HepG2 (cell line): ENCODE results near the gene CATSPERD. TPM values are rescaled to one million over a fixed set of nuclear protein-coding genes. Genes with fewer than 3 reads are reported as not detected.

Experiments used
- CHD2 ChIP-seq: IDR thresholded peaks from 2 replicates; pipeline ENCODE4 v1.6.1; 2011; ENCODE audit warnings: low read depth, low read length, improper control_type of control experiment
- ELF3 ChIP-seq: IDR thresholded peaks from 2 replicates; pipeline ENCODE4 v1.6.1; 2016; ENCODE audit warnings: missing genetic modification reagents, missing compliant biosample characterization
- KLF15 ChIP-seq: sonication (generic); formaldehyde crosslinking; IDR thresholded peaks from 2 replicates; pipeline ENCODE4 v1.8.1; 2023; ENCODE audit warnings: borderline replicate concordance, mild to moderate bottlenecking, inconsistent platforms, missing genetic modification reagents, mixed read lengths
- NONO ChIP-seq, 2 experiments: fragments of 450-650 bp in 1 of 2; sonication (generic) in 1 of 2; formaldehyde crosslinking in 1 of 2; IDR thresholded peaks in 1 of 2; conservative IDR thresholded peaks in 1 of 2; 2 replicates each; pipeline versions ENCODE4 v1.6.1 to v1.8.0; 2017 to 2022; ENCODE audit warnings: mild to moderate bottlenecking in 1 of 2, missing genetic modification reagents in 1 of 2, moderate library complexity in 1 of 2
- SPEN ChIP-seq: sonication (generic); formaldehyde crosslinking; IDR thresholded peaks from 2 replicates; pipeline ENCODE4 v1.5.1; 2020; ENCODE audit warnings: low read depth, mild to moderate bottlenecking, missing genetic modification reagents
- TBX3 ChIP-seq: fragments of 450-650 bp; IDR thresholded peaks from 2 replicates; pipeline ENCODE4 v1.6.1; 2017; ENCODE audit warnings: antibody characterized with exemption, mild to moderate bottlenecking, inconsistent platforms, borderline replicate concordance
- ZFYVE20 ChIP-seq: sonication (generic); formaldehyde crosslinking; IDR thresholded peaks from 2 replicates; pipeline ENCODE4 v1.8.0; 2023; ENCODE audit warnings: low read depth, mild to moderate bottlenecking, moderate library complexity, missing genetic modification reagents, borderline replicate concordance
- ZNF138 ChIP-seq: sonication (generic); formaldehyde crosslinking; IDR thresholded peaks from 2 replicates; pipeline ENCODE4 v1.5.0; 2020; ENCODE audit warnings: mild to moderate bottlenecking, low read depth, missing genetic modification reagents
- polyA plus RNA-seq, 8 experiments: library from polyadenylated mRNA; depleted of rRNA in 3 of 8; stranded (reverse) in 7 of 8; unstranded in 1 of 8; fragments of >200 nt; fragmentation: Illumina TruSeq in 4 of 8; extraction: Trizol in 4 of 8; gene quantifications; 2 replicates each; pipeline versions ENCODE4 v1.2.1 to v1.2.3, GENCODE V29; 2011 to 2016; ENCODE audit warnings: low read depth in 4 of 8, missing spikeins in 1 of 8, mixed read lengths in 1 of 8; ENCODE audit not compliant: insufficient read depth in 1 of 8
- total RNA-seq, 5 experiments: library from RNA; depleted of rRNA; stranded (reverse); fragments of >200 nt; fragmentation: Illumina TruSeq; extraction: Trizol; gene quantifications; 2 replicates each; pipeline ENCODE4 v1.2.3, GENCODE V29; 2016; ENCODE audit warnings: low read depth in 1 of 5
- TF ChIP-seq, protein P1 (sequence below): sonication (generic); formaldehyde crosslinking; IDR thresholded peaks from 2 replicates; pipeline ENCODE4 v1.5.1; 2020; ENCODE audit warnings: missing genetic modification reagents, mild to moderate bottlenecking, borderline replicate concordance
- TF ChIP-seq, protein P2 (sequence below): sonication (generic); formaldehyde crosslinking; IDR thresholded peaks from 2 replicates; pipeline ENCODE4 v1.4.0; 2020; ENCODE audit warnings: missing genetic modification reagents
- TF ChIP-seq, protein P3 (sequence below): IDR thresholded peaks from 2 replicates; pipeline ENCODE4 v1.6.1; 2016; ENCODE audit warnings: missing compliant biosample characterization, missing genetic modification reagents, borderline replicate concordance
- TF ChIP-seq, protein P4 (sequence below): sonication (generic); formaldehyde crosslinking; IDR thresholded peaks from 2 replicates; pipeline ENCODE4 v1.5.1; 2020; ENCODE audit warnings: mild to moderate bottlenecking, missing genetic modification reagents, borderline replicate concordance
- TF ChIP-seq, protein P5 (sequence below): sonication (generic); formaldehyde crosslinking; IDR thresholded peaks from 2 replicates; pipeline ENCODE4 v1.4.0; 2020; ENCODE audit warnings: missing genetic modification reagents, borderline replicate concordance
- TF ChIP-seq, protein P6 (sequence below): sonication (generic); formaldehyde crosslinking; IDR thresholded peaks from 2 replicates; pipeline ENCODE4 v1.9.0; 2021; ENCODE audit warnings: missing genetic modification reagents, borderline replicate concordance

Gene CATSPERD
- total and polyA plus RNA-seq, 2 of the 13 experiments (the other 11 are each of a cell fraction or from before 2014, with no cell fraction given), result 0.04 TPM; not detected in 1

DNA sequence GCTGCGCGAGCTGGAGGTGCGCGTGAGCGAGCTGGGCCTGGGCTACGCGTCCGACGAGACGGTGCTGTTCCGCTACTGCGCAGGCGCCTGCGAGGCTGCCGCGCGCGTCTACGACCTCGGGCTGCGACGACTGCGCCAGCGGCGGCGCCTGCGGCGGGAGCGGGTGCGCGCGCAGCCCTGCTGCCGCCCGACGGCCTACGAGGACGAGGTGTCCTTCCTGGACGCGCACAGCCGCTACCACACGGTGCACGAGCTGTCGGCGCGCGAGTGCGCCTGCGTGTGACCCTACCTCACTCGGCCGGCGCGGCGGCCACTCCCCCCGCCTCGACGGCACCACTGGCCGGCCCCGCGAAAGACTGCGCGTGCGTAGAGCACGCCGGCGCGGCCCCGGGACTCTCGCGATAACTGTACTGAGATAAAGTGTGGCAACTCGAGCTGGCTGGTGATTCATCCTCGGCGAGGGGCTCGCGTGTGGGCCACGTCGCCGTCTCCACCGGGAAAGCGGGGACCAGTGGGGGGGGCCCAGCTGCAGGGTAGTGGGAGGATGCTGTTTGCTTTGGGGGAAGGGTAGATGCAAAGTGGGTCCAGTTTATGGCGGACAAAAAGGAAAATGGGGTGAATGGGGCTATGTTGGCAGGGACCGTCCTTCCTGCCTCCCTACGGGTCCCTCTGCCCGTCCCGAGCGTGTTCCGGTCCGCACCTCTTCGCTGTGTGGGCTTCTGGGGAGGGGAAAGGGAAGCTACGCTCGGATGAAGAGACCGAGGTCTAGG is 107.6 kb downstream of the CATSPERD start (continued):
- TF ChIP-seq, protein P1, sequence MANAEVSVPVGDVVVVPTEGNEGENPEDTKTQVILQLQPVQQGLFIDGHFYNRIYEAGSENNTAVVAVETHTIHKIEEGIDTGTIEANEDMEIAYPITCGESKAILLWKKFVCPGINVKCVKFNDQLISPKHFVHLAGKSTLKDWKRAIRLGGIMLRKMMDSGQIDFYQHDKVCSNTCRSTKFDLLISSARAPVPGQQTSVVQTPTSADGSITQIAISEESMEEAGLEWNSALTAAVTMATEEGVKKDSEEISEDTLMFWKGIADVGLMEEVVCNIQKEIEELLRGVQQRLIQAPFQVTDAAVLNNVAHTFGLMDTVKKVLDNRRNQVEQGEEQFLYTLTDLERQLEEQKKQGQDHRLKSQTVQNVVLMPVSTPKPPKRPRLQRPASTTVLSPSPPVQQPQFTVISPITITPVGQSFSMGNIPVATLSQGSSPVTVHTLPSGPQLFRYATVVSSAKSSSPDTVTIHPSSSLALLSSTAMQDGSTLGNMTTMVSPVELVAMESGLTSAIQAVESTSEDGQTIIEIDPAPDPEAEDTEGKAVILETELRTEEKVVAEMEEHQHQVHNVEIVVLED (CRISPR knock-in tag), result peak; percentile 91
- TF ChIP-seq KLF15 (0 out of 2 replicates have a peak, but pooled peaks have one; percentile 19), ELF3 (peak; percentile 76; the same call in 1 of the 2 replicates), TBX3 (peak; percentile 29; the same call in 1 of the 2 replicates), NONO (IDR thresholded peaks at IDR 0.05) (no peak), NONO (CRISPR knock-in tag; conservative IDR thresholded peaks at IDR 0.05) (peak; percentile 93), SPEN (CRISPR knock-in tag) (no peak; the same call in none of the 2 replicates), CHD2 (peak; percentile 100), ZNF138 (peak; percentile 78), ZFYVE20 (CRISPR knock-in tag) (no peak)
- TF ChIP-seq, protein P2, sequence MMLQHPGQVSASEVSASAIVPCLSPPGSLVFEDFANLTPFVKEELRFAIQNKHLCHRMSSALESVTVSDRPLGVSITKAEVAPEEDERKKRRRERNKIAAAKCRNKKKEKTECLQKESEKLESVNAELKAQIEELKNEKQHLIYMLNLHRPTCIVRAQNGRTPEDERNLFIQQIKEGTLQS (CRISPR knock-in tag), result peak; percentile 90
- TF ChIP-seq, protein P3, sequence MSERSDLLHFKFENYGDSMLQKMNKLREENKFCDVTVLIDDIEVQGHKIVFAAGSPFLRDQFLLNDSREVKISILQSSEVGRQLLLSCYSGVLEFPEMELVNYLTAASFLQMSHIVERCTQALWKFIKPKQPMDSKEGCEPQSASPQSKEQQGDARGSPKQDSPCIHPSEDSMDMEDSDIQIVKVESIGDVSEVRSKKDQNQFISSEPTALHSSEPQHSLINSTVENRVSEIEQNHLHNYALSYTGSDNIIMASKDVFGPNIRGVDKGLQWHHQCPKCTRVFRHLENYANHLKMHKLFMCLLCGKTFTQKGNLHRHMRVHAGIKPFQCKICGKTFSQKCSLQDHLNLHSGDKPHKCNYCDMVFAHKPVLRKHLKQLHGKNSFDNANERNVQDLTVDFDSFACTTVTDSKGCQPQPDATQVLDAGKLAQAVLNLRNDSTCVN (CRISPR knock-in tag), result peak; percentile 76; the same call in 1 of the 2 replicates
- TF ChIP-seq, protein P4, sequence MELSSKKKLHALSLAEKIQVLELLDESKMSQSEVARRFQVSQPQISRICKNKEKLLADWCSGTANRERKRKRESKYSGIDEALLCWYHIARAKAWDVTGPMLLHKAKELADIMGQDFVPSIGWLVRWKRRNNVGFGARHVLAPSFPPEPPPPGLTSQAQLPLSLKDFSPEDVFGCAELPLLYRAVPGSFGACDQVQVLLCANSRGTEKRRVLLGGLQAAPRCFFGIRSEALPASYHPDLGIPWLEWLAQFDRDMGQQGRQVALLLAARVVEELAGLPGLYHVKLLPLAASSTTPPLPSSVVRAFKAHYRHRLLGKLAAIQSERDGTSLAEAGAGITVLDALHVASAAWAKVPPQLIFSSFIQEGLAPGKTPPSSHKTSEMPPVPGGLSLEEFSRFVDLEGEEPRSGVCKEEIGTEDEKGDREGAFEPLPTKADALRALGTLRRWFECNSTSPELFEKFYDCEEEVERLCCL, result no peak; the same call in 1 of the 2 replicates
- TF ChIP-seq, protein P5, sequence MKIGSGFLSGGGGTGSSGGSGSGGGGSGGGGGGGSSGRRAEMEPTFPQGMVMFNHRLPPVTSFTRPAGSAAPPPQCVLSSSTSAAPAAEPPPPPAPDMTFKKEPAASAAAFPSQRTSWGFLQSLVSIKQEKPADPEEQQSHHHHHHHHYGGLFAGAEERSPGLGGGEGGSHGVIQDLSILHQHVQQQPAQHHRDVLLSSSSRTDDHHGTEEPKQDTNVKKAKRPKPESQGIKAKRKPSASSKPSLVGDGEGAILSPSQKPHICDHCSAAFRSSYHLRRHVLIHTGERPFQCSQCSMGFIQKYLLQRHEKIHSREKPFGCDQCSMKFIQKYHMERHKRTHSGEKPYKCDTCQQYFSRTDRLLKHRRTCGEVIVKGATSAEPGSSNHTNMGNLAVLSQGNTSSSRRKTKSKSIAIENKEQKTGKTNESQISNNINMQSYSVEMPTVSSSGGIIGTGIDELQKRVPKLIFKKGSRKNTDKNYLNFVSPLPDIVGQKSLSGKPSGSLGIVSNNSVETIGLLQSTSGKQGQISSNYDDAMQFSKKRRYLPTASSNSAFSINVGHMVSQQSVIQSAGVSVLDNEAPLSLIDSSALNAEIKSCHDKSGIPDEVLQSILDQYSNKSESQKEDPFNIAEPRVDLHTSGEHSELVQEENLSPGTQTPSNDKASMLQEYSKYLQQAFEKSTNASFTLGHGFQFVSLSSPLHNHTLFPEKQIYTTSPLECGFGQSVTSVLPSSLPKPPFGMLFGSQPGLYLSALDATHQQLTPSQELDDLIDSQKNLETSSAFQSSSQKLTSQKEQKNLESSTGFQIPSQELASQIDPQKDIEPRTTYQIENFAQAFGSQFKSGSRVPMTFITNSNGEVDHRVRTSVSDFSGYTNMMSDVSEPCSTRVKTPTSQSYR (CRISPR knock-in tag), result peak; percentile 84; the same call in 1 of the 2 replicates
- TF ChIP-seq, protein P6, sequence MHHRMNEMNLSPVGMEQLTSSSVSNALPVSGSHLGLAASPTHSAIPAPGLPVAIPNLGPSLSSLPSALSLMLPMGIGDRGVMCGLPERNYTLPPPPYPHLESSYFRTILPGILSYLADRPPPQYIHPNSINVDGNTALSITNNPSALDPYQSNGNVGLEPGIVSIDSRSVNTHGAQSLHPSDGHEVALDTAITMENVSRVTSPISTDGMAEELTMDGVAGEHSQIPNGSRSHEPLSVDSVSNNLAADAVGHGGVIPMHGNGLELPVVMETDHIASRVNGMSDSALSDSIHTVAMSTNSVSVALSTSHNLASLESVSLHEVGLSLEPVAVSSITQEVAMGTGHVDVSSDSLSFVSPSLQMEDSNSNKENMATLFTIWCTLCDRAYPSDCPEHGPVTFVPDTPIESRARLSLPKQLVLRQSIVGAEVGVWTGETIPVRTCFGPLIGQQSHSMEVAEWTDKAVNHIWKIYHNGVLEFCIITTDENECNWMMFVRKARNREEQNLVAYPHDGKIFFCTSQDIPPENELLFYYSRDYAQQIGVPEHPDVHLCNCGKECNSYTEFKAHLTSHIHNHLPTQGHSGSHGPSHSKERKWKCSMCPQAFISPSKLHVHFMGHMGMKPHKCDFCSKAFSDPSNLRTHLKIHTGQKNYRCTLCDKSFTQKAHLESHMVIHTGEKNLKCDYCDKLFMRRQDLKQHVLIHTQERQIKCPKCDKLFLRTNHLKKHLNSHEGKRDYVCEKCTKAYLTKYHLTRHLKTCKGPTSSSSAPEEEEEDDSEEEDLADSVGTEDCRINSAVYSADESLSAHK (CRISPR knock-in tag), result no peak
